Measurements from ENCODE around the gene TMEM121.
"Not testable (repeated sequence)": the region's sequence is repeated elsewhere in the genome, so short reads cannot be mapped to it uniquely, and the experiment has no call there.

GRCh38 chr14:105558449-105559154, 32.2 kb downstream of the TMEM121 start:
- not testable (repeated sequence) for TF ChIP-seq CREB5 (CRISPR knock-in tag; IDR thresholded peaks at IDR 0.05; ENCODE audit: low read depth); TSHZ2 (CRISPR knock-in tag; IDR thresholded peaks at IDR 0.05); POU6F1 (CRISPR knock-in tag; IDR thresholded peaks at IDR 0.05; ENCODE audit: borderline replicate concordance, low read depth); TOX (CRISPR knock-in tag; IDR thresholded peaks at IDR 0.05; ENCODE audit: borderline replicate concordance); ZFP3 (CRISPR knock-in tag; IDR thresholded peaks at IDR 0.05); ZNF565 (CRISPR knock-in tag; conservative IDR thresholded peaks at IDR 0.05; ENCODE audit: low read depth); PATZ1 (CRISPR knock-in tag; IDR thresholded peaks at IDR 0.05; ENCODE audit: borderline replicate concordance)
